ENCODE measurements around the gene EAF1.

EAF1 gene

GRCh38 chr3:15443826-15444524, 16.6 kb downstream of the EAF1 start:
- H3K27ac ChIP-seq: no peak overlapping the region
- no peak for TF ChIP-seq ZFX (IDR thresholded peaks at IDR 0.05)
- TF ChIP-seq CTCF (conservative IDR thresholded peaks at IDR 0.05): no peak

DNA sequence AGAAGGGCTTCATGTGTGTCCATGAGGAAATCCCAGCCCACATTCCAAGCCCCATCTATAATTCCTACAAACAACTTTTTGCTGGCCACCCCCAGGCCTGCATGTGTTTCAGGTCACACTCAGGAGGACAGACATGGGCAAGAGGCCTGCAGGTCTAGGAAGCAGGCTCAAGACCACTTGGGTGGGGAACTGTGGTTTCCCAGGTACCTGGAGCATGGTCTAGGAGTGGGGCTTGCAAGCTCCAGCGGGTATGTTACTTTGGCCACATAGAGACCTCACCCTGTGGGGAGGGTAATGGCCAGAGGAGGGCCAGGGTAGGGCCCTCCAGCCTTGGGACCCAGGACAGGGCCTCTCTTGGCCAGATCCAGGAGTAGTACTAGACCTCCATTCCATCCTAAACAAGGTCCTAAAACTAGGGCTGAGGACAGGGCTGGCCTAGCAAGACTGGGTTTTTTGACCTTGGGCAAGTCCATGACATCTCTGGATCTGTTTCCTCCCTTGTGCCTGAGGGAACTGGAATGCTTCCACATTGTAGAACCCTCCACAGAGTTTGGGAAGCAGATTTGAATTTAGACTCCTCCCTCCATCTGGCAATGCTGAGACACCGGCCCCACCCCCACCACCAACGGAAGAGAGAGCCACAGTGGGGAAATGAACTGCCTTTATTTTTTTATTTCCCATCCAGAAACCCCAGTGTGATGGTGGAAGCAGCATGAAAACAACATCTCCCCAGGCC, 22.3 kb downstream of the EAF1 start:
- TF ChIP-seq ZFX (IDR thresholded peaks at IDR 0.05): no peak
- TF ChIP-seq CTCF (conservative IDR thresholded peaks at IDR 0.05): no peak
- H3K27ac ChIP-seq: no peak overlapping the region

- no peak for TF ChIP-seq ZFX (IDR thresholded peaks at IDR 0.05)
- no peak for TF ChIP-seq CTCF (conservative IDR thresholded peaks at IDR 0.05)
- no peak overlapping the region for H3K27ac ChIP-seq
Measured at GRCh38 chr3:15450438-15451215, 23.2 kb downstream of the EAF1 start.

GRCh38 chr3:15451216-15452113, 24.1 kb downstream of the EAF1 start:
- TF ChIP-seq CTCF (conservative IDR thresholded peaks at IDR 0.05) (no peak), ZFX (IDR thresholded peaks at IDR 0.05) (no peak)
- no peak overlapping the region for H3K27ac ChIP-seq

DNA sequence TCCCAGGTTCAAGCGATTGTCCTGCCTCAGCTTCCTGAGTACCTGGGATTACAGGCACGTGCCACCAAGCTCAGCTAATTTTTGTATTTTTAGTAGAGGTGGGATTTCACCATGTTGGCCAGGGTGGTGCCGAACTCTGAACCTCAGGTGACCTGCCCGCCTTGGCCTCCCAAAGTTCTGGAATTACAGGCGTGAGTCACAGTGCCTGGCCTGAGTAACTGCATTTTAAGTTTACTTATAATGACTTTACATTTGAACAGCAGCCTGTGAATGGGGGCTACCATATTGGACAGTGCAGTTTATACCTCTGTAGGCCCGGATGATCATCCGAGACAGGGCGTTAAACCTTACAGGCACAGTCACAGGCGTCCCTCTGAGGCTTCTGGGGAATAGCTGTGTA, 24.8 kb downstream of the EAF1 start:
- TF ChIP-seq ZFX (IDR thresholded peaks at IDR 0.05): no peak
- no peak for TF ChIP-seq CTCF (conservative IDR thresholded peaks at IDR 0.05)
- no peak overlapping the region for H3K27ac ChIP-seq

GRCh38 chr3:15452961-15453360, 25.6 kb downstream of the EAF1 start:
- H3K27ac ChIP-seq: no peak overlapping the region
- TF ChIP-seq ZFX (IDR thresholded peaks at IDR 0.05) (no peak), CTCF (conservative IDR thresholded peaks at IDR 0.05) (no peak)

Data from C4-2B (cell line).